ENCODE measurements around the gene C1QTNF4. TPM values are rescaled to one million over a fixed set of nuclear protein-coding genes. Genes with fewer than 3 reads are reported as not detected.

Gene C1QTNF4
- total and polyA plus RNA-seq, 4 donors = 0.40 to 1.8 (median 1.1) TPM

GRCh38 chr11:47541070-47541469, 53.1 kb downstream of the C1QTNF4 start:
- H3K4me1 ChIP-seq (ENCODE audit: control insufficient read depth in 5 of 5, insufficient read depth in 5 of 5, low read length in 5 of 5) = peaks cover 10 to 46% (median 23%) of the 10 kb centered on the region in 5 donors
- peaks cover 0 to 2% (median 0%) of the 10 kb centered on the region in 4 donors for H3K36me3 ChIP-seq (ENCODE audit: control insufficient read depth in 4 of 4, insufficient read depth in 4 of 4, low read length in 4 of 4)
- no peak overlapping the region for H3K9ac ChIP-seq (ENCODE audit: insufficient read depth in 1 of 2, low read length in 2 of 2)
- H3K27me3 ChIP-seq (ENCODE audit: control insufficient read depth in 3 of 3, insufficient read depth in 3 of 3, low read length in 2 of 3) = no peaks in the 10 kb centered on the region
- TF ChIP-seq CTCF (IDR thresholded peaks at IDR 0.05; ENCODE audit: control extremely low read depth, extremely low read depth) = no peak
- no peaks in the 10 kb centered on the region for H3K9me3 ChIP-seq (ENCODE audit: control insufficient read depth in 4 of 4, insufficient read depth in 3 of 4, low read length in 3 of 4)
- no peak overlapping the region for H3K4me3 ChIP-seq
- H3K27ac ChIP-seq (ENCODE audit: low read depth in 1 of 2, low read length in 1 of 2) = no peak overlapping the region
- ATAC-seq (ENCODE audit: insufficient read depth, low FRiP score) (no peak), DNase-seq (peak in 1 of 3 donors; percentile 21)
- WGBS, 2 donors = 96% methylated on average over 2 of the region's 2 CpGs

GRCh38 chr11:47539681-47540039, 54.6 kb downstream of the C1QTNF4 start:
- no peak overlapping the region for H3K9ac ChIP-seq (ENCODE audit: insufficient read depth in 1 of 2, low read length in 2 of 2)
- peaks cover 10 to 47% (median 23%) of the 10 kb centered on the region in 5 donors for H3K4me1 ChIP-seq (ENCODE audit: control insufficient read depth in 5 of 5, insufficient read depth in 5 of 5, low read length in 5 of 5)
- DNase-seq = no peak
- no peaks in the 10 kb centered on the region for H3K27me3 ChIP-seq (ENCODE audit: control insufficient read depth in 3 of 3, insufficient read depth in 3 of 3, low read length in 2 of 3)
- ATAC-seq (ENCODE audit: insufficient read depth, low FRiP score) = no peak
- H3K9me3 ChIP-seq (ENCODE audit: control insufficient read depth in 4 of 4, insufficient read depth in 3 of 4, low read length in 3 of 4) = no peaks in the 10 kb centered on the region
- TF ChIP-seq CTCF (IDR thresholded peaks at IDR 0.05; ENCODE audit: control extremely low read depth, extremely low read depth) = no peak
- H3K4me3 ChIP-seq = no peak overlapping the region
- peaks cover 0 to 3% (median 0%) of the 10 kb centered on the region in 4 donors for H3K36me3 ChIP-seq (ENCODE audit: control insufficient read depth in 4 of 4, insufficient read depth in 4 of 4, low read length in 4 of 4)
- peak overlapping the region in 1 of 2 donors; percentile 59 for H3K27ac ChIP-seq (ENCODE audit: low read depth in 1 of 2, low read length in 1 of 2)
- WGBS, 2 donors = 50 to 51% methylated on average over 2 of the region's 2 CpGs

Small RNA genes within 50 kb of the gene (small RNA-seq; reads per million reads assigned to genes)
- gene RN7SL652P (ENCODE audit: low replicate concordance) = not detected
- 0.06 reads per million for gene RNU5E-10P (ENCODE audit: low replicate concordance)

Other genes starting within 250 kb of the C1QTNF4 start
- gene MYBPC3, start 241.7 kb downstream of the C1QTNF4 start, total RNA-seq = 1 to 10 TPM; 1.0 to 1.1 TPM
- 1 to 10 TPM in 1 of 2 donors, under 1 TPM in 1; 0.89 to 3.4 TPM for gene MYBPC3, start 241.7 kb downstream of the C1QTNF4 start, polyA plus RNA-seq
- gene SPI1, start 215.9 kb downstream of the C1QTNF4 start, total RNA-seq = 100 to 1,000 TPM in 1 of 2 donors, 10 to 100 TPM in 1; 27.6 to 188 TPM
- gene SPI1, start 215.9 kb downstream of the C1QTNF4 start, polyA plus RNA-seq = 100 to 1,000 TPM; 123 to 344 TPM
- 10 to 100 TPM; 31.8 to 83.8 TPM for gene SLC39A13, start 185.8 kb downstream of the C1QTNF4 start, total RNA-seq
- gene SLC39A13, start 185.8 kb downstream of the C1QTNF4 start, polyA plus RNA-seq = 10 to 100 TPM; 67.5 to 82.2 TPM
- 100 to 1,000 TPM in 1 of 2 donors, 10 to 100 TPM in 1; 61.6 to 137 TPM for gene PSMC3, start 168.0 kb downstream of the C1QTNF4 start, total RNA-seq
- gene PSMC3, start 168.0 kb downstream of the C1QTNF4 start, polyA plus RNA-seq = 100 to 1,000 TPM; 145 to 192 TPM
- 1 to 10 TPM in 1 of 2 donors, not detected in 1; 1.5 TPM for gene RAPSN, start 145.3 kb downstream of the C1QTNF4 start, total RNA-seq
- gene RAPSN, start 145.3 kb downstream of the C1QTNF4 start, polyA plus RNA-seq = under 1 TPM; 0.38 to 0.49 TPM
- 100 to 1,000 TPM in 1 of 2 donors, 10 to 100 TPM in 1; 92.4 to 184 TPM for gene CELF1, start 41.3 kb downstream of the C1QTNF4 start, total RNA-seq
- gene CELF1, start 41.3 kb downstream of the C1QTNF4 start, polyA plus RNA-seq = 10 to 100 TPM; 32.2 to 35.2 TPM
- 10 to 100 TPM; 45.1 to 66.9 TPM for gene PTPMT1, start 28.8 kb downstream of the C1QTNF4 start, total RNA-seq
- gene PTPMT1, start 28.8 kb downstream of the C1QTNF4 start, polyA plus RNA-seq = 10 to 100 TPM; 70.0 to 91.6 TPM
- gene KBTBD4, start 15.4 kb downstream of the C1QTNF4 start, total RNA-seq = 10 to 100 TPM; 15.0 to 17.1 TPM
- gene KBTBD4, start 15.4 kb downstream of the C1QTNF4 start, polyA plus RNA-seq = 10 to 100 TPM in 1 of 2 donors, 1 to 10 TPM in 1; 5.8 to 16.9 TPM
- gene NDUFS3, start 15.3 kb downstream of the C1QTNF4 start, total RNA-seq = 10 to 100 TPM; 32.2 to 89.5 TPM
- 100 to 1,000 TPM in 1 of 2 donors, 10 to 100 TPM in 1; 90.5 to 168 TPM for gene NDUFS3, start 15.3 kb downstream of the C1QTNF4 start, polyA plus RNA-seq
- gene FAM180B, start 7.7 kb downstream of the C1QTNF4 start, total RNA-seq = under 1 TPM in 1 of 2 donors, not detected in 1; 0.34 TPM
- gene FAM180B, start 7.7 kb downstream of the C1QTNF4 start, polyA plus RNA-seq = under 1 TPM; 0.05 to 0.10 TPM
- gene MTCH2, start 48.1 kb upstream of the C1QTNF4 start, total RNA-seq = 10 to 100 TPM; 33.0 to 76.2 TPM
- gene MTCH2, start 48.1 kb upstream of the C1QTNF4 start, polyA plus RNA-seq = 10 to 100 TPM; 45.4 to 74.3 TPM
- gene AGBL2, start 121.0 kb upstream of the C1QTNF4 start, total RNA-seq = 10 to 100 TPM; 11.0 to 12.5 TPM
- gene AGBL2, start 121.0 kb upstream of the C1QTNF4 start, polyA plus RNA-seq = 1 to 10 TPM; 3.1 to 3.2 TPM
- 100 to 1,000 TPM in 1 of 2 donors, 10 to 100 TPM in 1; 74.6 to 172 TPM for gene FNBP4, start 172.9 kb upstream of the C1QTNF4 start, total RNA-seq
- 10 to 100 TPM; 37.3 to 44.4 TPM for gene FNBP4, start 172.9 kb upstream of the C1QTNF4 start, polyA plus RNA-seq